Right ventricle myocardium inferior (tissue), 1 donor: ENCODE data around the gene UFSP2. TPM values are rescaled to one million over a fixed set of nuclear protein-coding genes. Genes with fewer than 3 reads are reported as not detected.

Experiments
- ATAC-seq: fragments of 200-7000 bp; cut with Tn5 transposase; one replicate; pipeline ENCODE4 v1.9.1; 2020; ENCODE audit warnings: mild to moderate bottlenecking, moderate library complexity
- DNase-seq: peaks from one replicate; pipeline ENCODE4 v3.0.0; 2021; ENCODE audit errors: missing footprints
- intact Hi-C: fragments of 100-400 bp; cut with DNase I; formaldehyde crosslinking; loops from one replicate; pipeline ENCODE4 v1.11.0; 2022
- total RNA-seq: library from RNA; stranded (reverse); fragmentation: NEBNext Ultra II Directional; extraction: Animal tissue kit (Norgen Biotek cat#: 25700); gene quantifications from one replicate; pipeline ENCODE4 v1.2.1, GENCODE V29; 2021
- donor health status: DM: no; HTN: yes; CAD: no; lungs with severe emphysema.

Gene UFSP2
- total RNA-seq, 1 donor from 2014 or later = 42.0 TPM

DNA sequence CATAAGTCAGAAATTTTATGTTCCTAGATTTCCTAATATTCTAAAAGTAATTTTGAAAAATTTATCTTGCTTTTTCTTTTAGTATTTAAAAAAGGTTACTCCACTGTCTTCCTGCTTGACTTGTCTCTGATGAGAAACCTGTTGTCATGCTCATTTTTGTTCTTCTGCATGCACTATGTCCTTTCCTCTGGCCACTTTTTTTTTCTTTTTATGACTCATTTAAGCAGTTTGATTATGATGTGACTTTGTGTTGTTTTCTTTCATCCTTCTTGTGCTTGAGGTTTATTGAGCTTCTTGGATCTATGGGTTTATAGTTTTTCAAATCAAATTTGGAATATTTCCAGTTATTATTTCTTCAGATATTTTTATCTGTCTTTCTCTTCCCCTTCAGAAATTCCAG, 12.0 kb upstream of the UFSP2 start:
- intact Hi-C loops = no loop called here
- DNase-seq (no peak), ATAC-seq (no peak)

DNA sequence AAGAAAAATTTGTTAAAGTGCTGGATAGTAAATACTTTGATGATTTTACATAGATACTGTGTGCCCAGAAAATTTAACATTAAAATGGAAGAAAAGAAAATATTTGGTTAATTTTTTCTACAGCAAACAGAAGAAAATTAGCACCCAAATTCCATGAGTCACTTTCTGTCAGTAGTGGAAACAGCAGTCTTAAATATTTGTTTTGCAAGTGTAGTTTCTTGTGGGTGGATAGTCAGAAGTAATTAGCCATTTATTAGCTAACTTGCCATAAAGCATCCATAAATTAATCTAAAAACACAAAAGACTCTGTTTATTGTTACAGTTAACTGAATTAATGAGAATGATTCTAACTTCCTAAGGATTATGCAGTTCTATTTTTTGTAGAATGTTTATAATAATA, 9.7 kb upstream of the UFSP2 start:
- ATAC-seq (no peak), DNase-seq (no peak)
- intact Hi-C loops = no loop called here

DNA sequence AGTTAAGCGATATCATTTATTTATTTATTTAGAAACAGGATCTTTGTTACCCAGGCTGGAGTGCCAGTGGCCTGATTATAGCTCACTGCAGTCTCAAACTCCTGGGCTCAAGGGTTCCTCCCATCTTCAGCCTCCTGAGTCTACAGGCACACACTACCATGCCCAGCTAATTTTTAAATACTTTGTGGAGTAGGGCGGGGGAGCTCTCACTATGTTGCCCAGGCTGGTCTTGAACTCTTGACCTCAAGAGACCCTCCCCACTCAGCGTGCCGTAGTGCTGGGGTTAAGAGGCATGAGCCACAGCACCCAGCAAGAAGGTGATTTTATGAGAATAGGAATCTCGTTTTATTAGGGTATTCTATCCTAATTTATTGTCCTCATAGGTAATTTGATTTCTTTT, 3.9 kb upstream of the UFSP2 start:
- DNase-seq = no peak
- no peak for ATAC-seq
- intact Hi-C loops = no loop called here

DNA sequence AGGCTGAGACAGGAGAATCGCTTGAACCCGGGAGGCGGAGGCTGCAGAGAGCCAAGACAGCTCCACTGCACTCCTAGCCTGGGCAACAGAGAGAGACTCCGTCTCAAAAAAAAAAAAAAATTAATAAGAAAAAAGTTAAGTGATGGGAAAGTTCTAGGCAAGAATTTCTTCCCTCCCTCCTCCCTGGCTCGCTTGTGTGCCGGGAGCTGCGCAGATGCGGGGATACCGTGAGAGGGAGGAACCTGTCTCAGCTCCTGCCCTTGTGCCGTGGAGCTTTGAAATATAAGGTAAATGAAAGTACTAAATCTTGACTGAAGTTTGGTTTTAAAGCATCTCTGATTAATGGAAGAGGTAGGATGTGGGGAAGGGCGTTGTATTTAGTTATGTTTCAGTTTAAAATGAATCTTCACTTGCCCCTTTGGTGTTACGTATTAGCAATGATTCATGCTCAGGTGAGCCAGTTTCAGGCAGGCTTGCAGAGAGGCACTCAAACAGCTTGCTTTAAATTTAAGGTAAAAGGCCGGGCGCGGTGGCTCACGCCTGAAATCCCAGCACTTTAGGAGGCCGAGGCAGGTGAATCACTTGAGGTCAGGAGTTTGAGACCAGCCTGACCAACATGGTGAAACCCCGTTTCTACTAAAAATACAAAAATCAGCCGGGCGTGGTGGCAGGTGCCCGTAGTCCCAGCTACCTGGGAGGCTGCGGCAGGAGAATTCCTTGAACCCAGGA, 1.4 kb upstream of the UFSP2 start:
- no peak for ATAC-seq
- intact Hi-C loops = no loop called here

DNA sequence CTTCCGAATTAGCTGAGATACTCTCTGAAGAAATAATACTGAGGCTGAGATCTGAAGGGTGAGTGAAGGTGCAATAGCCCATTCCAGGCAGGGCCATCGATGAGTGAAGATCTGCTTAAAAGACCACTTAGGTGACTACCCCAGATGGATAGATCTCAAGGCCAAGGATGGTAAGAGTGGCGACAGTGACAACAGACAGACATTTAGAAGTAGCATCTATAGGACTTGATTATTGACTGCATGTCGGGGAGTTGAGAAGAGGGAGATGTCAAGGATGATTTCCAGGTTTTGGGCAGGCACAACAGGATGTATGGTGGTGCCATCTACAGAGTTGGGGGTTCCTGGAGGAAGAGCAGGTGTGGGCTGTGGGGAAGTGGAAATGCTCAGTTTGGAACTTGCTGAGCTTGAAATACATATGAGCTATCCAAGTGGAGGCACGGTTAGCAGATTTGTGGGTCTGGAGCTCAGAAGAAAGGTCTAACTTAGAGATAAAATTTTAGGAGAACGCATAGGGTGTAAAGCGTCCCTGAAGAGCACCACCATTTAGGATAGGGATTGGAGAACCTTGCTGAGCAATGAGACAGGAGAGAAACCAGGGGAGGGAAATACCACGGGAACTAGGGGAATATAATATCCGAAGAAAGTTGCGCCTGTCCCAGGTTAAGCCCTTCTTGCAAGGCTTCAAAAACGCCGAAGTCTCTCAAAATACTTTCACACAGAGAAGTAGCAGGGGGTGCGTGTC, 688 bp downstream of the UFSP2 start:
- peak; percentile 23 for ATAC-seq
- intact Hi-C loops = loop anchor here (2.0 kb wide), 2 partner anchors 28 to 46 kb away; partner anchors contain the start of genes ANKRD37 and CCDC110
- no peak for DNase-seq

More for the DNA sequence above, 1.4 kb upstream of the UFSP2 start:
- DNase-seq = no peak

DNA sequence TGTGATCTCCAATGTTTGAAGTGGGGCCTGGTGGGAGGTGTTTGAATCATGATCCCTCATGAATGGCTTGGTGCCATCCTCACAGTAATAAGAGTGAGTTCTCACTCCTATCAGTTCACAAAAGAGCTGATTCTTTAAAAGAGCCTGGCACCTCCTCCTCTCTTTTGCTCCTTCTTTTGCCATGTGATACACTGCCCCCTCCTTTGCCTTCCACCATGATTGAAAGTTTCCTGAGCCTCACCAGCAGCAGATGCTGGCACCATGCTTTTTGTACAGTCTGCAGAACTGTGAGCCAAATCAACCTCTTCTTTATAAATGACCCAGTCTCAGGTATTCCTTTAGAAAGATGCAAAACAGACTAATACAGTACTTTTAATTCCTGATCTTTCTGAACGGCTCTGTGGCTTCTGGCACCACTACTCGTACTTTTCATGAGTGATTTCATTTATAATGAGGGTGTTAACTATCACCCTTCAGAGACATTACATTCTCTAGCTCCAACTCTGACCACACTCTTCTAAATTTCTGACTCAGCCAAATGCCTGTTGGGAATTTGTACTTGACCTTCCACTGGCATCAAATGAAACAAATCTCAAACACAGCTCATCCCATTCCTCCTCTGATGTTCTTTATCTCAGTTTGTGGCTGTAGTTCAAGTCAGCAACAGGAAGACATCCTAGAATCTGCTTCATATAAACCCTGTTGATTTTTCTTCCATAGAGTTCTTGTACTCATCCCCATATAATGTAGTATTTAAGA, 4.2 kb downstream of the UFSP2 start:
- ATAC-seq (no peak), DNase-seq (no peak)
- intact Hi-C loops = no loop called here

DNA sequence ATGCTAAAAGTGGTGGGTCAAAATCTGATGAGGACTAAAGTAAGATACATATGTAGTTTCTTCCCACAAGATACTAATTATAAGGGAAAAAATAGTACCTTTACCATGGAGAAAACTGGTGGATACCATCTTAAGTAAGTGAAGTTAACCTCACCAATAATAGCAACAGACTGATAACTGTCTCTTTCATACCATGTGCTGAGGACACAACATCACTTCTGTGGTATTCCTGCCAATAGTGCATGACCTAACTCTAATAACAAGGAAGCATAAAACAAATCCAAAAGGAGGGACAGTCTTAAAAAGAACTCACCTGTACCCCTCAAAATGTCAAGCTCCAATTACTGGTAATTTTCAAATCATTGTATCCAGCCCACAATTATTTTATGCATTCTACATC, 8.8 kb downstream of the UFSP2 start:
- intact Hi-C loops = no loop called here
- ATAC-seq = peak; percentile 62
- no peak for DNase-seq

DNA sequence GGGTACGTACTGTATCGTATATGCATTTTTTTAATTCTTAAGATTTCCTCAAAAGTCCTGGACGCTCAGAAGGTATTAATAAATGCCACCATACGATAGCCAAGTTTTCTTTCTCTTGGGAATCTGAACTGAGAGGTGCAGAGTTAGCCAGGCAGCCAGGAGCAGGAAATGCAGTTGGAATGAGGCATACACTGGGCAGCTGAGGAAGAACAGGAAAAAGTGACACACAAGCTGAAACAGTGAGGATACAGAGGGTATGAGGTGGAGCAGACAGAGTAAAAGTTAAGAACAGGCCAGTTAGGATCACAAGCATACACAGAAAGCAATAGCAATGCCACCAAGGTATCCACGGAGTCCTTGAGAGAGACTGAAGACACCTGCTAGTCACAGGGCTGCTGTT, 13.4 kb downstream of the UFSP2 start:
- ATAC-seq (no peak), DNase-seq (no peak)
- intact Hi-C loops = no loop called here

DNA sequence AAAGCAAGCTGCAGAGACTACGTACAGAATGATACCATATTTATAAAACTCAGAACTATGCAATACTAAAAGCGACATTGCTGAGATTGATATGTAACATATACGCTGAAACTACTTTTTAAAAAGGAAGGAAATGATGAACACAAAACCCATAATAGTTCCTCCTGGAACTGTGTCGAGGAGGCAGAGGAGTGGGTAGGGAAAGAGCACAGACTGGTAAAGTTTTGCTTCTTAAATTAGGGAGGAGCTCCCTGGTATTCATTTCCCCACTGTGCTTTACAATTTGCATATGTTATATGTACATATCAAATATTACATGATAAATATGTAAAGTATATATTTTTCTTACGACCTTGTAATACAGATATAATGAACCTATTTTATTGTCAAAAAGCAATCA, 13.9 kb downstream of the UFSP2 start:
- no peak for DNase-seq
- no peak for ATAC-seq
- intact Hi-C loops = no loop called here

DNA sequence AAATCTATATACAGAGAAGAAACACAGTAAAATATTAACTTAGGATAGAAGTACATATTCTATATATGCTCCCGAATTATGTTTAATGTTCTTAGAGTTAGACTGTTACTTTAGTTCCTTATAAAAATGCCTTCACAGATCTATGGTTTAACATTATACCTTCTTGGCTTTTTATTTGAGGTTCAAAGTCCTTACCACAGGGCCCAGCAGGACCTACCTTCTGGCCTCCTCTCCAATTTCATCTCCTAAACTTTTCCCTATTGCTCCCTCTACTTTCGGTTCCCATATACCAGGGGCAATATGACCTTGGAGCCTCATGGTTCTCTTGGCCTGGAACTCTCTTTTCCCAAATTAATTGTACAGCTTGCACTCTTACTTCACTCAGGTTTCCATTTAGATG, 17.3 kb downstream of the UFSP2 start:
- ATAC-seq (no peak), DNase-seq (no peak)
- intact Hi-C loops = no loop called here

DNA sequence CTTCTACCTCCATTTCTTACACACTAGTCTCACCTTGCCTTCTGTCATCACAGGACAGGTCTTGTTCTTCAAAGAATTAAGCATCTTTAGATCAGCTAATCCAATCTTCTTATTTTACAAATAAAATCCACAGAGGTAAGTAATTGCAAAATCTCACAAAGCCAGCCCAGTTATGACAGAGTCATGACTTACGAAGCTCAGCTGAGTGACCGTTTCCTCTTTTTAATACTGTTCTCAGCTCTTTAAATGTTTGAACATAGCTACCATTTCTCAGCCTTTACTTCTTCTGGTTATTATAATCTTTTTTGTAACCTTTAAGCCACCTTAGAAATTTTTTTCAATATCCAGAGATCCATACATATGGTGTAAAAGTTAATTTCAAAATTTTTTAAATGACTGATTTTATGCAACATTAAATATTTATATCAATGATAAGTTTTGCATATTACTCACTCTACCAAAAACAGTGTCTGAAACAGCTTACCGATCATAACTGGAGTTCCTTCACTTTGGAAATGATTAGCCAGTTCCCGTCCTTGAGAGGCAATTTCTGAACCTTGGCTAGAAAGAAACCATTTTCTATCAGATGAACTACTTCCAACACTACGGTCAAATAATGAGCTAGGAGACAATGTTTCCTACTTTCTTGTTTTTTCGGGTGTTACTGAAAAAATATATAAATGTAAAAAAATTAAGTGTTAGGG, 20.3 kb downstream of the UFSP2 start:
- ATAC-seq = no peak
- intact Hi-C loops = no loop called here

DNA sequence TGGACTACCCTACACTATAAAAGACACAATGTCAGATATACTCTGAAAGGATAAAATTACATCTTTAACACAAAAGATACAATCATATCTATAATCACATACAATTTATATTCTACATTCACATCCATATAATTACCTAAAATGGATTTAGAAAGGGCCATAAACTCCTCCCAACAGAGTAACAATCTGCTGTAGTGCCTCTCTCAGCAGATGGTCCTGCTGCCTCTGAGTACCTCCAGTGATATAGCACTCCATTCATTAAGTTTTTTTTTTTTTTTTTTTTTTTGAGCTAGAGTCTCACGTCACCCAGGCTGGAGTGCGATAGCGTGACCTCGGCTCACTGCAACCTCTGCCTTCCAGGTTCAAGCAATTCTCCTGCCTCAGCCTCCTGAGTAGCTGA, 21.7 kb downstream of the UFSP2 start:
- intact Hi-C loops = no loop called here
- no peak for DNase-seq
- no peak for ATAC-seq

More for the DNA sequence above, 20.3 kb downstream of the UFSP2 start:
- no peak for DNase-seq

DNA sequence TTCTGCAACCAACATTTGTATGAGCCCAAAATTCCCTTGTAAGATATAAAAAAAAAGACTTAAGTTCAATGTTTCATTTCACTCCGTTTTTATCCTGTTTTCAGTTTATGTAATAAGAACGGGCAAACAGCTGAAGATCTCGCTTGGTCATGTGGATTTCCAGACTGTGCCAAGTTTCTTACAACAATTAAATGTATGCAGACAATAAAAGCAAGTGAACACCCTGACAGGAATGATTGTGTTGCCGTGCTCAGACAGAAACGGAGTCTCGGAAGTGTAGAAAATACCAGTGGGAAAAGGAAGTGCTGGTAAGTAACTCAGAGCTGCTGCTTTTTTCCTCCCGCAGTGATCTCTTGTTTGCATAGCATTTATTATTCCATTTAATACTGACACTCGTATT, 26.3 kb downstream of the UFSP2 start:
- no peak for DNase-seq
- intact Hi-C loops = loop anchor here (10.0 kb wide), 2 partner anchors 195 to 255 kb away; partner anchors contain the start of gene SLC25A4
- no peak for ATAC-seq

DNA sequence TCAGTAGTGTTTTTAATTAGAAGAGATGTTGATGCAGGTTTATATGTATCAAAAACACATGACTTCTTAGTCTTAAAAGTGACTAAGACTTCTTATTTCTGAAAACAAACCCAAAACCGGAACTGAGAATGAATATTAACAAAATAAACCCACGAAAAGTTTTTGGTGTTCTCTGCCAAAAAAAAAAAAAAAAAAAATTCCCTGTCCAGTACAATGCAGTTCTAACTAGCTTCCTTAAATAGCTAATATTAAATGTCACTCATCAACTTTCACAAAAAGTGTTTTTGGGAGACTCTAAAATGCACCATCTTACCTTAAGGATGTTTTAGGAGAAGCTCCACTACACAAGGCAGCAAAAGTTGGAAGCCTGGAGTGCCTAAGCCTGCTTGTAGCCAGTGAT, 27.1 kb downstream of the UFSP2 start:
- intact Hi-C loops = loop anchor here (10.0 kb wide), 2 partner anchors 196 to 254 kb away; partner anchors contain the start of gene SLC25A4
- no peak for ATAC-seq
- no peak for DNase-seq

DNA sequence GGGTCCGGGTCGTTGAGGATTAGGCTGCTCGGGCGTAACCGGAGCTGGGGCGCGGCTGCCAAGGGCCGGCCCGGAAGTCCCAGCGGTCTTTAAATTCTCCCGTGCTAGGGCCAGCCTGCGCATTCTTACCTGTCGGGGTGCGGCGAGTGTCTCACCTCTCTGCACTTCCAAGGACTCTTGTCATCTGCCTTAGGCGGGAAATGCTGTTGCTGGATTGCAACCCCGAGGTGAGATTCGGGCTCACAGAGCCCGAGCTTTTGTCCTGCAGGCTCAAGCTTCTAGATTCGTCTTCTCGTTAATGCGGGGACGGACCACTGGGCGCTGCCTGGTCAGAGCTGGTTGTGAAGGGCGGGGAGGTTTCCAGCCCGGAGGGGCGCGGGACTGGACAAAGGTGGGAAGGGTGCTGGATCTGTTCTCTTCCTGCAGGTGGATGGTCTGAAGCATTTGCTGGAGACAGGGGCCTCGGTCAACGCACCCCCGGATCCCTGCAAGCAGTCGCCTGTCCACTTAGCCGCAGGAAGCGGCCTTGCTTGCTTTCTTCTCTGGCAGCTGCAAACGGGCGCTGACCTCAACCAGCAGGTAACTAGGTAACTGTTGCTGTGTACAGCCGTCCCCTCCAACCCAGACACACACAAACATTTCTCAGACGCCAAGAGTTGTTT, 28.9 kb downstream of the UFSP2 start, which contains the start of gene ANKRD37:
Gene ANKRD37 (plus strand): TSS at position 118 of the 662 bp plus-strand sequence. CDS start 83 bp downstream, at position 201.
- intact Hi-C loops = loop anchor here (2.0 to 10.0 kb wide), 4 partner anchors 28 to 252 kb away; partner anchors contain the start of genes SLC25A4 and UFSP2
- peak; percentile 70 for DNase-seq
- ATAC-seq = peak; percentile 11

DNA sequence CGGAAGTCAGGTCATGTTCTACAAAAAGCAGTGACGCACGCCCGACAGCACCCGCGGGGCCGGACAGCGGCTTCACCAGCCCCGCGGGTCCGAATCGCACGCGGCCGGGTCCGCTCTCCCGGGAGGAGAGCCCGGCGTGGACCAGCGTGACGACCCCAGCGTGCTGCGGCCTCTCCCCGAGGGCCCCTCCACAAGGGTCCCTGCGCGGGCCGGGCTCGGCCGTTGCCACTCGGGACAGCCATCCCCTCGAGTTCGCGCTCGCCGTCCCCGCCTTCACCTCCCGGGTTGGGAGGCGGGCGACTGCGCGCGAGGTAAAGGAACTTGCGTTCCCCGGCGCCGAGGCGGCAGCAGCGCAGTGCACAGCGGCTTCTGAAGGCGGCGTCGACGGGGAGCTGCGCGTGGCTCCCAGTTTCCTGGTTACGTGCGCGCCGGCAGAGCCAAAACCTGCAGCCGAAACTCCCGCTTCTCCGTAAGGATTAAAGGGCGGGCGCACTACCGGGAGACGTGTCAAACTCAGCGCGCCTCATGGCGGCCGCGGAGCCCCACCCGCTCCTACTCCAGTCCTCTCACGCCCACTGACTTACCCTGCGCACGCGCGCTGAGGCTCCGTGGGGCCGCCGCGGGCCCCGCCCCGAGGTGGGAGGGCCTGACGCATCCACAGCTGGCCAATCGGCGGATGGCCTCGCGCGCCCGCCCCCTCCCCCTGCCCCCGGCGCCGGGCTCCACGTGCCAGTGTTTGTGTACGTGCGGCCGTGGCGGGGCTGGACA, 29.6 kb downstream of the UFSP2 start:
- intact Hi-C loops = loop anchor here (2.0 to 10.0 kb wide), 4 partner anchors 29 to 251 kb away; partner anchors contain the start of genes SLC25A4 and UFSP2

DNA sequence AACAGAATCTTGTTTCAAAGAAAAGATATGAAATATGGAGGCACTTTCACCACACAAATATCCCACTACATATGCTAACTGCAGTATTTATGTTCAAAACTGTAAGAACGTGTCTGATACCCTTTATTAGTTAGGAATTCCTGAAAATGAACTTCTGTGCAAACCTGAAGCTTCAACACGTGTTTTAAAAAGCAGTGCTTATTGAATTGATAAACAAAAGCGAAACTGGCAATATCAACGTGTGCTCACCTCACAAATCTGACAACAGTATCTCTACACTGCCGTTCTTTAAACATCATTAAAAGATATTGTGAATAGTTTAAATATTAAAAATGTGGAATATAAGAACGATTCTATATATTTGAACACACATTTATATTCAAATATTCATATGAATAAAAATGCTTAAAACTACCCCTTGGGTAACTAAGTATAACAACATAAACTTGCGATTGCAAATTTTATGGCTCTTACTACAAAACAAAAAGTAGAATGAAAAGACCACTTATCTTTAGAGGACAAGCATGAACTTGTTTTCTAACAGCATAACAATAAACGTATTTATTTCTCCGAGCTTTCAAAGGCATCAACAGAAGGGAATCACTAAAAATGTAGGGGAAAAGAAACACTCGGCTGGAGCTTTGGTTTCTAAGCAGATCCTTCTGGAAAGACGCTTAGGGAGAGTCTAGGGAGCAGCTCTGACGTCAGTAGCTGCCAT, 30.4 kb downstream of the UFSP2 start, which contains the start of gene LRP2BP:
Gene LRP2BP (minus strand): TSS at position 687 of the 718 bp plus-strand sequence. CDS start 17,738 bp downstream, outside the sequence.
- ATAC-seq = no peak
- no peak for DNase-seq
- intact Hi-C loops = loop anchor here (10.0 kb wide), 2 partner anchors 199 to 251 kb away; partner anchors contain the start of gene SLC25A4

More for the DNA sequence above, 29.6 kb downstream of the UFSP2 start:
- peak; percentile 98 for ATAC-seq
- DNase-seq = peak; percentile 97
